Right lobe of liver (tissue), 6 donors: ENCODE measurements around the gene LAG3. TPM values are rescaled to one million over a fixed set of nuclear protein-coding genes. Genes with fewer than 3 reads are reported as not detected.

ENCODE experiments used
- ATAC-seq, 4 donors: fragments of 200-7000 bp; cut with Tn5 transposase; one replicate each; pipeline ENCODE4 v1.9.1; 2020; ENCODE audit warnings: mild to moderate bottlenecking in 4 of 4, moderate library complexity in 4 of 4
- DNase-seq, 3 donors: peaks; one replicate each; pipeline ENCODE4 v3.0.0-alpha.2; 2020
- H3K27ac ChIP-seq, 3 donors: fragments of 200-600 bp; one replicate each; pipeline ENCODE4 v1.8.0; 2022
- H3K27me3 ChIP-seq, 2 donors: fragments of 200-600 bp; one replicate each; pipeline ENCODE4 v1.8.0; 2022
- H3K36me3 ChIP-seq, 4 donors: fragments of 200-600 bp; sonication (generic) in 1 of 4; one replicate each; pipeline versions ENCODE4 v1.5.1 to v1.8.0; 2017 to 2022; ENCODE audit warnings: control low read depth in 1 of 4
- H3K4me1 ChIP-seq, 4 donors: fragments of 200-600 bp; sonication (generic) in 1 of 4; one replicate each; pipeline versions ENCODE4 v1.5.1 to v1.8.0; 2017 to 2022; ENCODE audit warnings: control low read depth in 1 of 4
- H3K4me3 ChIP-seq, 3 donors: fragments of 200-600 bp; one replicate each; pipeline ENCODE4 v1.8.0; 2022
- H3K9me3 ChIP-seq, 4 donors: fragments of 200-600 bp; sonication (generic) in 1 of 4; one replicate each; pipeline versions ENCODE4 v1.5.1 to v1.8.0; 2017 to 2022; ENCODE audit warnings: control low read depth in 1 of 4
- CTCF ChIP-seq, 4 donors: fragments of 200-600 bp in 3 of 4; fragments of 450-650 bp in 1 of 4; IDR thresholded peaks; one replicate each; pipeline versions ENCODE4 v1.5.1 to v1.8.0; 2016 to 2022; ENCODE audit warnings: antibody characterized with exemption in 4 of 4, mild to moderate bottlenecking in 2 of 4
- POLR2A ChIP-seq: fragments of 450-650 bp; IDR thresholded peaks from one replicate; pipeline ENCODE4 v1.6.1; 2017; ENCODE audit warnings: antibody characterized with exemption, mild to moderate bottlenecking
- WGBS: methylation state at CpG from one replicate; pipeline ENCODE4 v1.1.6; 2018; ENCODE audit warnings: low coverage, low lambda C conversion rate; ENCODE audit not compliant: insufficient coverage; ENCODE audit errors: missing lambda C conversion rate; 5-methylcytosine and 5-hydroxymethylcytosine counted together
- intact Hi-C, 2 donors: fragments of 100-400 bp; cut with DNase I; formaldehyde crosslinking; loops; one replicate each; pipeline versions ENCODE4 v1.11.2 to v1.14.1; 2022
- total RNA-seq, 6 experiments: library from RNA; depleted of rRNA in 2 of 6; stranded (reverse); fragments of >200 nt in 2 of 6; fragmentation: NEBNext Ultra II Directional in 3 of 6; extraction: Animal tissue kit (Norgen Biotek cat#: 25700) in 3 of 6; gene quantifications; one replicate each; pipeline versions ENCODE4 v1.1.0 to v1.2.4, GENCODE V29; 2016 to 2023
- donor health status: DM: no; HTN: yes; CAD: no.
- donor health status: DM: no; HTN: no; CAD: no.
- donor health status: DM: no; HTN: no; CAD: no.
- donor health status: DM: no; HTN: yes; CAD: no.
- donor health status: DM: no; HTN: yes; CAD: no.

LAG3 gene
- total RNA-seq, 6 experiments from 2014 or later, result 0.18 to 2.3 (median 1.4) TPM

DNA sequence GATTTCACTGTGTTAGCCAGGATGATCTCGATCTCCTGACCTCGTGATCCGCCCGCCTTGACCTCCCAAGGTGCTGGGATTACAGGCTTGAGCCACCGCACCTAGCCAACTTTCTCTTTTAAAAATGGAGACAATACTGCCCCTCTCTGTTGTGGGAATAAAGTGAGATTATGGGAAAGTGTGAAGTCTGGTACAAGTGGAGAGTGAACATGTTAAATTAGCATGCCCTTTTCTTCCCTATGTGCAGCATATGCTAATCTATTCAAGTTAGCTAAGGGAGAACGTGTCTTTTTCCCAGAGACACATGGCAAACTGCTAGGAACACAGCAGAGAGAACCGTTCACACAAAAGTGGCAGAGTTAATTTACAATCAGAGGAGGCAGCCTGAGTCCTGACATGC is 47.0 kb upstream of the LAG3 start:
- 86% methylated on average over 7 of the region's 7 CpGs for WGBS

DNA sequence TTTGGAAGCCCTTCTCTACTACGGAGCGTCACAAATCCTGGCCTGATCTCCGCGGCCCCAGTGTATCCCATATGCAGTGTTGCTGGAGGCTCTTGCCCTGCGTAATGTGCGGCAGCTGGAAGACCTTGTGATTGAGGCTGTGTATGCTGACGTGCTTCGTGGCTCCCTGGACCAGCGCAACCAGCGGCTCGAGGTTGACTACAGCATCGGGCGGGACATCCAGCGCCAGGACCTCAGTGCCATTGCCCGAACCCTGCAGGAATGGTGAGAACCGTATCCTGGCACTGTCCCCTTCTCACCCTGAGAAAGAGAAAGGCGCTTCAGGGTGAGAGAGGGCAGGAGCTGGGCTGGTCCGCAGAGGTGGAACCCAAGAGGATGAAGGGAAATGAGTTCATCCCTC is 43.1 kb upstream of the LAG3 start:
- ATAC-seq, result no peak
- 88% methylated on average over 2 of the region's 18 CpGs for WGBS
- H3K27ac ChIP-seq, result no peak overlapping the region
- DNase-seq, result no peak
- no peaks in the 10 kb centered on the region for H3K27me3 ChIP-seq
- H3K4me3 ChIP-seq, result no peak overlapping the region
- intact Hi-C loops, result loop anchor here (10.0 kb wide), 2 partner anchors 64 to 74 kb away; partner anchors contain the start of gene ING4 (in 1 of the 2)
- peaks cover 0 to 49% (median 11%) of the 10 kb centered on the region in 4 donors for H3K36me3 ChIP-seq
- H3K9me3 ChIP-seq, result no peaks in the 10 kb centered on the region
- TF ChIP-seq POLR2A (no peak), CTCF (IDR thresholded peaks at IDR 0.05) (no peak)
- H3K4me1 ChIP-seq, result peaks cover 0 to 7% (median 0%) of the 10 kb centered on the region in 4 donors

More for the DNA sequence above, 47.0 kb upstream of the LAG3 start:
- ATAC-seq (no peak), DNase-seq (no peak)
- Histone ChIP-seq H3K4me1 (peaks cover 0 to 13% (median 0%) of the 10 kb centered on the region in 4 donors), H3K27me3 (no peaks in the 10 kb centered on the region), H3K27ac (no peak overlapping the region), H3K9me3 (no peaks in the 10 kb centered on the region), H3K36me3 (peaks cover 0 to 30% (median 4%) of the 10 kb centered on the region in 4 donors), H3K4me3 (no peak overlapping the region)
- TF ChIP-seq POLR2A (no peak), CTCF (IDR thresholded peaks at IDR 0.05) (no peak)
- intact Hi-C loops, result loop anchor here (10.0 kb wide), 2 partner anchors 61 to 71 kb away; partner anchors contain the start of gene ING4 (in 1 of the 2)

GRCh38 chr12:6730169-6730568 is 42.2 kb upstream of the LAG3 start:
- 70% methylated on average over 2 of the region's 8 CpGs for WGBS
- Histone ChIP-seq H3K36me3 (peaks cover 0 to 49% (median 11%) of the 10 kb centered on the region in 4 donors), H3K9me3 (no peaks in the 10 kb centered on the region), H3K27me3 (no peaks in the 10 kb centered on the region), H3K4me3 (no peak overlapping the region), H3K27ac (no peak overlapping the region), H3K4me1 (no peaks in the 10 kb centered on the region)
- ATAC-seq (no peak), DNase-seq (no peak)
- intact Hi-C loops, result loop anchor here (5.0 kb wide), 2 partner anchors 97 to 107 kb away; partner anchors contain the start of gene P3H3 (in 1 of the 2)
- TF ChIP-seq CTCF (IDR thresholded peaks at IDR 0.05) (no peak), POLR2A (no peak)

GRCh38 chr12:6734506-6735387 is 37.6 kb upstream of the LAG3 start:
- intact Hi-C loops, result loop anchor here (5.0 kb wide), 2 partner anchors 93 to 103 kb away; partner anchors contain the start of gene P3H3 (in 1 of the 2)
- no peak overlapping the region for H3K4me3 ChIP-seq
- TF ChIP-seq CTCF (IDR thresholded peaks at IDR 0.05) (no peak), POLR2A (no peak)
- no peaks in the 10 kb centered on the region for H3K9me3 ChIP-seq
- ATAC-seq (no peak), DNase-seq (no peak)
- peaks cover 0 to 25% (median 8%) of the 10 kb centered on the region in 4 donors for H3K36me3 ChIP-seq
- no peaks in the 10 kb centered on the region for H3K27me3 ChIP-seq
- 69% methylated on average over 8 of the region's 10 CpGs for WGBS
- peaks cover 0 to 4% (median 0%) of the 10 kb centered on the region in 4 donors for H3K4me1 ChIP-seq
- H3K27ac ChIP-seq, result no peak overlapping the region
